Fibroblast of skin of right biceps (primary cell): Measurements from ENCODE around the gene NLRP3.
"Not testable (repeated sequence)": the region's sequence is repeated elsewhere in the genome, so short reads cannot be mapped to it uniquely, and the experiment has no call there.

ENCODE experiments used
- DNase-seq: peaks from one replicate; pipeline ENCODE4 v3.0.0-alpha.2; 2013

NLRP3 gene

GRCh38 chr1:247474367-247474766 is 58.4 kb downstream of the NLRP3 start:
- no peak for DNase-seq

- no peak for DNase-seq
These were observed 59.8 kb downstream of the NLRP3 start for GRCh38 chr1:247475793-247476192.

- DNase-seq, result not testable (repeated sequence)
These were observed 60.5 kb downstream of the NLRP3 start for GRCh38 chr1:247476328-247477058.

GRCh38 chr1:247482747-247483146 is 66.8 kb downstream of the NLRP3 start:
- no peak for DNase-seq

- DNase-seq, result no peak
These were observed 71.1 kb downstream of the NLRP3 start for GRCh38 chr1:247487057-247487456.

GRCh38 chr1:247491328-247491727 is 75.4 kb downstream of the NLRP3 start:
- DNase-seq, result no peak

GRCh38 chr1:247493106-247493505 is 77.1 kb downstream of the NLRP3 start:
- DNase-seq, result no peak

- no peak for DNase-seq
These were observed 78.8 kb downstream of the NLRP3 start for GRCh38 chr1:247494767-247495166.

GRCh38 chr1:247496581-247497285 is 80.8 kb downstream of the NLRP3 start:
- DNase-seq, result no peak
